CD4-positive, alpha-beta memory T cell (primary cell): Measurements from ENCODE around the gene ROPN1L. TPM values are rescaled to one million over a fixed set of nuclear protein-coding genes. Genes with fewer than 3 reads are reported as not detected.

Experiments
- CTCF ChIA-PET: fragments of 350-600 bp; sonication (Branson Sonifier 250); formaldehyde crosslinking; loops from one replicate; lab custom pipeline; 2021; ENCODE audit warnings: inconsistent platforms; ENCODE audit not compliant: partially characterized antibody; lab: Charles Lee
- POLR2A ChIA-PET: fragments of 350-600 bp; sonication (Branson Sonifier 250); formaldehyde crosslinking; loops from one replicate; lab custom pipeline; 2021; ENCODE audit not compliant: partially characterized antibody; lab: Charles Lee
- DNase-seq, 5 donors: peaks; one replicate each; pipeline versions ENCODE4 v3.0.0 to v3.0.0-alpha.2; 2020 to 2022; ENCODE audit warnings: mixed read lengths in 1 of 5
- H3K27ac ChIP-seq: one replicate; pipeline ENCODE4 v1.7.0; 2013; ENCODE audit warnings: low read depth, low read length
- H3K27me3 ChIP-seq: 2 replicates; pipeline ENCODE4 v1.7.0; 2013; ENCODE audit warnings: mild to moderate bottlenecking, low read length, moderate library complexity; ENCODE audit not compliant: insufficient read depth
- H3K36me3 ChIP-seq: 2 replicates; pipeline ENCODE4 v1.7.0; 2013; ENCODE audit warnings: mild to moderate bottlenecking, low read length, moderate library complexity; ENCODE audit not compliant: insufficient read depth
- H3K4me1 ChIP-seq: 2 replicates; pipeline ENCODE4 v1.7.0; 2013; ENCODE audit warnings: mild to moderate bottlenecking, low read length, moderate library complexity; ENCODE audit not compliant: insufficient read depth
- H3K4me3 ChIP-seq, 2 donors: one replicate each; pipeline ENCODE4 v1.7.0; 2013; ENCODE audit warnings: low read length in 2 of 2, mild to moderate bottlenecking in 1 of 2
- H3K9me3 ChIP-seq, 2 donors: one replicate each; pipeline ENCODE4 v1.7.0; 2013; ENCODE audit warnings: low read length in 2 of 2, control low read depth in 1 of 2; ENCODE audit not compliant: control insufficient read depth in 1 of 2
- H3K27ac Mint-ChIP-seq, 7 donors: one replicate each; pipeline ENCODE4 v1.8.0; 2020 to 2021; ENCODE audit warnings: mixed read lengths in 7 of 7, mild to moderate bottlenecking in 6 of 7, inconsistent platforms in 3 of 7, moderate library complexity in 3 of 7
- H3K27me3 Mint-ChIP-seq, 2 donors: one replicate each; pipeline ENCODE4 v1.8.0; 2020 to 2021; ENCODE audit warnings: mixed read lengths in 2 of 2
- H3K36me3 Mint-ChIP-seq, 2 donors: one replicate each; pipeline ENCODE4 v1.8.0; 2020 to 2021; ENCODE audit warnings: mixed read lengths in 2 of 2, inconsistent platforms in 1 of 2, mild to moderate bottlenecking in 1 of 2
- H3K4me1 Mint-ChIP-seq, 4 donors: one replicate each; pipeline ENCODE4 v1.8.0; 2020 to 2021; ENCODE audit warnings: mixed read lengths in 4 of 4, mild to moderate bottlenecking in 1 of 4
- H3K4me3 Mint-ChIP-seq, 8 donors: one replicate each; pipeline ENCODE4 v1.8.0; 2020 to 2021; ENCODE audit warnings: mixed read lengths in 8 of 8, mild to moderate bottlenecking in 7 of 8, moderate library complexity in 6 of 8, inconsistent platforms in 3 of 8
- H3K9me3 Mint-ChIP-seq, 8 donors: one replicate each; pipeline ENCODE4 v1.8.0; 2020 to 2021; ENCODE audit warnings: mixed read lengths in 8 of 8, mild to moderate bottlenecking in 5 of 8, inconsistent platforms in 3 of 8, moderate library complexity in 1 of 8
- intact Hi-C: fragments of 100-400 bp; cut with micrococcal nuclease; formaldehyde crosslinking; loops from one replicate; pipeline ENCODE4 v1.15.1; 2023
- polyA plus RNA-seq, 2 donors: library from polyadenylated mRNA; unstranded; fragments of 300-500 nt; fragmentation: Illumina TruSeq; gene quantifications; one replicate each; pipeline ENCODE4 v1.2.3, GENCODE V29; 2021
- total RNA-seq, 2 experiments: library from RNA; stranded (reverse); gene quantifications; one replicate each; pipeline ENCODE4 v1.2.3, GENCODE V29; 2021

The ROPN1L gene
- total and polyA plus RNA-seq, 4 experiments from 2014 or later, result 0.42 to 6.5 (median 2.1) TPM

DNA sequence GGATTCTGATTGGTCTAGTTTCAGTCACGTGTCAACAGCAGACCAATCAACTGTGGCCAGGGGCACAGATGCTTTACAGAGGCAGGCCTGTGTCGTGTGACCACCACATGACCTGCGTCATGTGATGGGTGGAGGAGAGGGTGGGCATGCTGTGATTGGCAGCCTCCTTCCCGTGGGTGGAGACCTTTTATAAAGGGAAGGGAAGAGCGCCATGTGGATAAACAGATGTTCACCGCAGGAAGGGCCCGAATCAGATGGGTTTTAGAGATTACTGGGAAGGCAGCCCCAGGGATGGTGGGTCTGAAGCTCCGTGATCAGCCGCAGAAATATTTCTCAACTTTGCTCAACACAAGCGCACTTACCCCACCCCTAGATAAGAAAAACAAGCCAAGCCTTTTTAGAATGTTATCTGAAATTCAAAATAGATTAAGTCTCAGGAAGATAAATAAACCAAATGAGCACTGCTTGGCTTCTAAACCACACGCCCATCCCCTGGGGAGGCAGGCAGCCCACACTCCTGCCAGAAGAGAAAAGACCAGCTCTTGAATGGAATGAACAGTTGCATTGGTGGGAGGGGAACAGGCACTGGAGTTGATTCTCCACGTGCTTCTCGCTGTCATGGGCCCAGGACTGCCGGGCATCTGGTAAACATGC, 43.6 kb downstream of the ROPN1L start:
- CTCF ChIA-PET, result no interaction called here
- Mint-ChIP-seq H3K27ac (peak overlapping the region in 2 of 7 donors; percentile 14 to 24), H3K4me1 (peaks cover 7 to 21% (median 17%) of the 10 kb centered on the region in 4 donors), H3K36me3 (no peaks in the 10 kb centered on the region), H3K27me3 (no peaks in the 10 kb centered on the region), H3K4me3 (no peak overlapping the region), H3K9me3 (no peaks in the 10 kb centered on the region)
- Histone ChIP-seq H3K27ac (no peak overlapping the region), H3K36me3 (no peaks in the 10 kb centered on the region), H3K9me3 (no peaks in the 10 kb centered on the region), H3K4me3 (no peak overlapping the region), H3K4me1 (peaks cover 9% of the 10 kb centered on the region), H3K27me3 (no peaks in the 10 kb centered on the region)
- POLR2A ChIA-PET, result no interaction called here
- intact Hi-C loops, result no loop called here
- no peak for DNase-seq

GRCh38 chr5:10485897-10486296, 44.2 kb downstream of the ROPN1L start:
- H3K9me3 ChIP-seq, result no peaks in the 10 kb centered on the region
- CTCF ChIA-PET, result no interaction called here
- H3K4me1 ChIP-seq, result peaks cover 13% of the 10 kb centered on the region
- Mint-ChIP-seq H3K4me1 (peaks cover 7 to 27% (median 21%) of the 10 kb centered on the region in 4 donors), H3K9me3 (peaks cover 0 to 2% (median 0%) of the 10 kb centered on the region in 8 donors), H3K36me3 (no peaks in the 10 kb centered on the region), H3K27me3 (no peaks in the 10 kb centered on the region), H3K4me3 (no peak overlapping the region), H3K27ac (no peak overlapping the region)
- intact Hi-C loops, result no loop called here
- H3K4me3 ChIP-seq, result no peak overlapping the region
- no peaks in the 10 kb centered on the region for H3K36me3 ChIP-seq
- H3K27me3 ChIP-seq, result no peaks in the 10 kb centered on the region
- no peak for DNase-seq
- H3K27ac ChIP-seq, result no peak overlapping the region
- POLR2A ChIA-PET, result no interaction called here

- Mint-ChIP-seq H3K36me3 (no peaks in the 10 kb centered on the region), H3K4me3 (no peak overlapping the region), H3K9me3 (peaks cover 0 to 2% (median 0%) of the 10 kb centered on the region in 8 donors), H3K4me1 (peaks cover 7 to 28% (median 21%) of the 10 kb centered on the region in 4 donors), H3K27ac (no peak overlapping the region), H3K27me3 (no peaks in the 10 kb centered on the region)
- CTCF ChIA-PET, result no interaction called here
- DNase-seq, result no peak
- Histone ChIP-seq H3K27ac (no peak overlapping the region), H3K27me3 (no peaks in the 10 kb centered on the region), H3K4me3 (no peak overlapping the region), H3K4me1 (peaks cover 13% of the 10 kb centered on the region), H3K9me3 (no peaks in the 10 kb centered on the region), H3K36me3 (no peaks in the 10 kb centered on the region)
- intact Hi-C loops, result no loop called here
- POLR2A ChIA-PET, result no interaction called here
These were observed 45.0 kb downstream of the ROPN1L start for GRCh38 chr5:10486511-10487344.

DNA sequence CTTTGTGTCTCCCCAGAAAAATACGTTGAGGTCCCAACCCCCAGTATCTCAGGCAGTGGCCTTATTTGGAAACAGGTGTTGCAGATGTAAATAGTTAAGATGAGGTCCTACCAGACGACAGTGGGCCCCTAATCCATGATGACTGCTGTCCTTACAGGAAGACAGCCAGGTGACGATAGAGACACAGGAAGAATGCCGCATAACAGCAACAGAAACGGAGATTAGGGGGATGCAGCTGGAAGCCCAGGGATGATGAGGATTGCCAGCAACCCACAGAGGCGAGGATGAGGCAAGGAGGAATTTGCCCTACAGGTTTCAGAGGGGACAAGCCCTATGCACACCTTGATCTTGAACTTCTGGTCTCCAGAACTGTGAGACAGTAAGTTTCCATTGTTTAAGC, 46.5 kb downstream of the ROPN1L start:
- peaks cover 13% of the 10 kb centered on the region for H3K4me1 ChIP-seq
- H3K9me3 ChIP-seq, result no peaks in the 10 kb centered on the region
- Mint-ChIP-seq H3K4me1 (peaks cover 7 to 33% (median 21%) of the 10 kb centered on the region in 4 donors), H3K27ac (peak overlapping the region in 3 of 7 donors; percentile 8 to 31 (median 14)), H3K9me3 (peaks cover 0 to 2% (median 0%) of the 10 kb centered on the region in 8 donors), H3K27me3 (no peaks in the 10 kb centered on the region), H3K4me3 (no peak overlapping the region), H3K36me3 (no peaks in the 10 kb centered on the region)
- intact Hi-C loops, result no loop called here
- no peak for DNase-seq
- no peak overlapping the region for H3K27ac ChIP-seq
- H3K27me3 ChIP-seq, result no peaks in the 10 kb centered on the region
- ChIA-PET CTCF (no interaction called here), POLR2A (no interaction called here)
- H3K36me3 ChIP-seq, result no peaks in the 10 kb centered on the region
- H3K4me3 ChIP-seq, result no peak overlapping the region

DNA sequence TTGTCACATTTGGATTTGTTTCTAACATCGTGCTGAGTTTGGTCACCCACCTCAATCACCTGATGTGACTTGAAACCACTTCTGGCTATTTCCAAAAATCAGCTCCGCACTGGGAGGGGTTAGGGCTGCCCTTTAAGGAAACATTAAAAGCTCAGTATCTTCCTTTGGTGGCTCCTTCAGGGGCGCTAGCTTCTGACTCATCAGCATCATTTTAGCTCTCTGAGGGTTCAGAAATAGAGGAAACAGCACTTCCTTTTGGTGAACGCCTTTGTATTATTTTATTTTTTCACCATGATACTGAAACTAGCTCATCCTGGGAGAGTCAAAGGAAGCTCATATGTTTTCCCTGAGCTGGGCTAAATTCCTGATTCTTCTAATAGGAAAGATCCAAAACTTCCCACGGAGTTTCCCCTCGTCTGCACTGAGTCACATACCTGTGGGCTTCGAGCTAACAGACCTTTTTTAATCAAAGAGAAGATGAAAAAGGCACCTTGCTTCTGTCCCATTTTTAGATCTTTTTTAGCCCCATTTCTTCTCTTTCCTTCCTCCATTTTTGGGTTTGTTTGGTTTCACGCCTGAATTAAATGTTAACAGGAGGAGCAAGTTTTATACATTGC, 48.2 kb downstream of the ROPN1L start:
- no peaks in the 10 kb centered on the region for H3K9me3 ChIP-seq
- H3K4me3 Mint-ChIP-seq, result peak overlapping the region in 7 of 8 donors; percentile 4 to 66 (median 54)
- intact Hi-C loops, result loop anchor here (1.0 kb wide), 1 partner anchor 138 kb away; no protein-coding TSS in a partner anchor
- no peaks in the 10 kb centered on the region for H3K27me3 ChIP-seq
- ChIA-PET CTCF (interaction anchor here (0.6 to 2.9 kb wide), 10 partner anchors 9 to 208 kb away, joined by 3 to 17 read pairs (median 4); no protein-coding TSS in a partner anchor), POLR2A (no interaction called here)
- peaks cover 0 to 12% (median 10%) of the 10 kb centered on the region in 8 donors for H3K9me3 Mint-ChIP-seq
- no peaks in the 10 kb centered on the region for H3K27me3 Mint-ChIP-seq
- peaks cover 13% of the 10 kb centered on the region for H3K4me1 ChIP-seq
- H3K4me1 Mint-ChIP-seq, result peaks cover 7 to 32% (median 21%) of the 10 kb centered on the region in 4 donors
- H3K36me3 ChIP-seq, result no peaks in the 10 kb centered on the region
- peak overlapping the region; percentile 14 for H3K27ac ChIP-seq
- peak in 3 of 5 donors; percentile 2 to 14 (median 11) for DNase-seq
- H3K4me3 ChIP-seq, result no peak overlapping the region
- H3K36me3 Mint-ChIP-seq, result peaks cover 0 to 6% of the 10 kb centered on the region in 2 donors
- peak overlapping the region; percentile 57 to 85 (median 77) for H3K27ac Mint-ChIP-seq

DNA sequence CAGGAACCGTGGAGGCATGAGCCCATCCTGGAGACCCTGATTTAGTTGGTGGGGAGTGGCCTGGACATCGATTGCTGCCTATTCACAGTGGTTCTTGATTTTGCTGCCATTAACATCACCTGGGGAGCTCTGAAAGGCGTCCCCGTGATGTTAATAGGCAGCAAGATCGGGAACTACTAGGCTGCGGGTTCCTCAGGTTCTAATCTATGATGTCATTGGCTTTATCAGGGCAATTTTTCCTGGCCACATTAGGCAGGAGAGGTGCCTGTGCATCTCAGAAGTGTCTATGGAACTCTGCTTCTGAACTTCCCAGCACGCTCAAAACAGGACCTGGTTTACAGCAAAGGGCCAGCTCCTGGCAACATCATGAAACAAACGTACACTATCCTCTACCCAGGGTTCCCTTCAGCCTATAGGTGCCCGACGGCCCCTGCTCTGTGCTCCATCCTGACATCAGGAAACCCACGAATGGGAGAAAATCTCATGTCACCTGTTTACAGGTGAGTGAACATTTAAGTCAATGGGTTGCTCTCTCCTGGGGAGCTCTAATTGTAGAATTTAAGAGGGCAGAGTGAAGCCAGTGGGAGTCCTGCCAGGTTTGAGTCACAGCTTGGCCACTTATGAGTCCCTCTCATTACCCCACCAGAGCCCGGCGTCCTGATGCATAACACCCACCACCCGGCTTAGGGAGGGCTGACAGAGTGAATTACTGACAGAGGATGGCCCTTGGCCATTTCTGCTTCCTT, 49.4 kb downstream of the ROPN1L start:
- H3K4me1 ChIP-seq, result peaks cover 13% of the 10 kb centered on the region
- no peak overlapping the region for H3K27ac ChIP-seq
- DNase-seq, result no peak
- intact Hi-C loops, result loop anchor here (1.0 kb wide), 1 partner anchor 137 kb away; no protein-coding TSS in a partner anchor
- H3K9me3 ChIP-seq, result no peaks in the 10 kb centered on the region
- no peak overlapping the region for H3K4me3 ChIP-seq
- H3K4me3 Mint-ChIP-seq, result no peak overlapping the region
- H3K9me3 Mint-ChIP-seq, result peaks cover 0 to 17% (median 13%) of the 10 kb centered on the region in 8 donors
- H3K27me3 ChIP-seq, result no peaks in the 10 kb centered on the region
- H3K4me1 Mint-ChIP-seq, result peaks cover 6 to 29% (median 21%) of the 10 kb centered on the region in 4 donors
- CTCF ChIA-PET, result interaction anchor here (1.2 to 2.9 kb wide), 3 partner anchors 38 to 207 kb away, joined by 5 to 17 read pairs (median 5); no protein-coding TSS in a partner anchor
- peak overlapping the region in 1 of 7 donors; percentile 42 for H3K27ac Mint-ChIP-seq
- H3K36me3 ChIP-seq, result no peaks in the 10 kb centered on the region
- peaks cover 0 to 9% of the 10 kb centered on the region in 2 donors for H3K36me3 Mint-ChIP-seq
- POLR2A ChIA-PET, result no interaction called here
- no peaks in the 10 kb centered on the region for H3K27me3 Mint-ChIP-seq
